Neutrophil (primary cell): ENCODE measurements around the gene KRTAP10-2.
A peak's percentile ranks its signal among the peaks of the same experiment; 100 is the strongest.
"Not testable (repeated sequence)": the region's sequence is repeated elsewhere in the genome, so short reads cannot be mapped to it uniquely, and the experiment has no call there.

Experiments
- H3K27ac ChIP-seq: fragments of 200-600 bp; sonication (generic); 2 replicates; pipeline ENCODE4 v1.5.1; 2016; ENCODE audit warnings: mild to moderate bottlenecking, moderate library complexity
- H3K27me3 ChIP-seq: fragments of 200-600 bp; sonication (generic); 2 replicates; pipeline ENCODE4 v1.6.0; 2016; ENCODE audit warnings: mild to moderate bottlenecking
- H3K36me3 ChIP-seq: fragments of 200-600 bp; sonication (generic); 2 replicates; pipeline ENCODE4 v1.5.1; 2017
- H3K4me1 ChIP-seq, 2 experiments: fragments of 200-600 bp in 1 of 2; sonication (generic) in 1 of 2; 1 replicate in 1 of 2; 2 replicates in 1 of 2; pipeline versions ENCODE4 v1.5.1 to v1.6.1; 2013 to 2016; ENCODE audit warnings: low read depth in 1 of 2, low read length in 1 of 2, mild to moderate bottlenecking in 1 of 2, moderate library complexity in 1 of 2; ENCODE audit not compliant: control insufficient read depth in 1 of 2, insufficient read depth in 1 of 2
- H3K4me3 ChIP-seq, 2 experiments: fragments of 200-600 bp in 1 of 2; sonication (generic) in 1 of 2; 1 replicate in 1 of 2; 2 replicates in 1 of 2; pipeline ENCODE4 v1.5.1; 2013 to 2016; ENCODE audit warnings: low read depth in 1 of 2, low read length in 1 of 2, mild to moderate bottlenecking in 1 of 2, moderate library complexity in 1 of 2
- H3K9me3 ChIP-seq: fragments of 200-600 bp; sonication (generic); 2 replicates; pipeline ENCODE4 v1.5.1; 2016
- CTCF ChIP-seq: fragments of 200-600 bp; sonication (generic); IDR thresholded peaks from 2 replicates; pipeline ENCODE4 v1.5.1; 2016; ENCODE audit warnings: antibody characterized with exemption

The KRTAP10-2 gene

DNA sequence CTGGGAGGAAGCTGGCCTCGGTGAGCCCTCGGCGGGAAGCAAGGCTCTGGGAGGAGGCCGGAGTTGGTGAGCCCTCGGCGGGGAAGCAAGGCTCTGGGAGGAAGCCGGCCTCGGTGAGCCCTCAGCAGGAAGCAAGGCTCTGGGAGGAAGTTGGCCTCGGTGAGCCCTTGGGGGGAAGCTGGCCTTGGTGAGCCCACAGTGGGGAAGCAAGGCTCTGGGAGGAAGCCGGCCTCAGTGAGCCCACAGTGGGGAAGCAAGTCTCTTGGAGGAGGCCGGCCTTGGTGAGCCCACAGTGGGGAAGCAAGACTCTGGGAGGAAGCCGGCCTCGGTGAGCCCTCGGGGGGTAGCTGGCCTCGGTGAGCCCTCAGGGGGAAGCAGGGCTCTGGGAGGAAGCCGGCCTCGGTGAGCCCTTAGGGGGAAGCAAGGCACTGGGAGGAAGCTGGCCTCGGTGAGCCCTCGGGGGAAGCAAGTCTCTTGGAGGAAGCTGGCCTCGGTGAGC is 47.4 kb downstream of the KRTAP10-2 start:
- Histone ChIP-seq H3K4me3 (no peak overlapping the region), H3K27me3 (peaks cover 27% of the 10 kb centered on the region), H3K9me3 (no peaks in the 10 kb centered on the region), H3K36me3 (no peaks in the 10 kb centered on the region), H3K4me1 (peaks cover 3 to 15% of the 10 kb centered on the region in 2 experiments), H3K27ac (peak overlapping the region; percentile 68)
- no peak for TF ChIP-seq CTCF

DNA sequence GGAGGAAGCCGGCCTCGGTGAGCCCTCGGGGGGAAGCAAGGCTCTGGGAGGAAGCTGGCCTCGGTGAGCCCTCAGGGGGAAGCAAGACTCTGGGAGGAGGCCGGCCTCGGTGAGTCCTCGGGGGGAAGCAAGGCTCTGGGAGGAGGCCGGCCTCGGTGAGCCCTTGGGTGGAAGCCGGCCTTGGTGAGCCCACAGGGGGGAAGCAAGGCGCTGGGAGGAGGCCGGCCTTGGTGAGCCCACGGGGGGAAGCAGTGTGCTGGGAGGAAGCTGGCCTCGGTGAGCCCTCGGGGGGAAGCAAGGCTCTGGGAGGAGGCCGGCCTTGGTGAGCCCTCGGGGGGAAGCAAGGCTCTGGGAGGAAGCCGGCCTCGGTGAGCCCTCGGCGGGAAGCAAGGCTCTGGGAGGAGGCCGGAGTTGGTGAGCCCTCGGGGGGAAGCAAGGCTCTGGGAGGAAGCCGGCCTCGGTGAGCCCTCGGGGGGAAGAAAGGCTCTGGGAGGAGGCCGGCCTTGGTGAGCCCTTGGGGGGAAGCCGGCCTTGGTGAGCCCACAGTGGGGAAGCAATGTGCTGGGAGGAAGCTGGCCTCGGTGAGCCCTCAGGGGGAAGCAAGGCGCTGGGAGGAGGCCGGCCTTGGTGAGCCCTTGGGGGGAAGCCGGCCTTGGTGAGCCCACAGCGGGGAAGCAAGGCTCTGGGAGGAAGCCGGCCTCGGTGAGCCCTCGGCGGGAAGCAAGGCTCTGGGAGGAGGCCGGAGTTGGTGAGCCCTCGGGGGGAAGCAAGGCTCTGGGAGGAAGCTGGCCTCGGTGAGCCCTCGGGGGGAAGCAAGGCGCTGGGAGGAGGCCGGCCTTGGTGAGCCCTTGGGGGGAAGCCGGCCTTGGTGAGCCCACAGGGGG is 48.1 kb downstream of the KRTAP10-2 start:
- Histone ChIP-seq H3K27me3 (peaks cover 21% of the 10 kb centered on the region), H3K4me1 (peaks cover 3 to 15% of the 10 kb centered on the region in 2 experiments), H3K27ac (peak overlapping the region; percentile 68)
- not testable (repeated sequence) for H3K36me3 ChIP-seq, H3K9me3 ChIP-seq, H3K4me3 ChIP-seq

DNA sequence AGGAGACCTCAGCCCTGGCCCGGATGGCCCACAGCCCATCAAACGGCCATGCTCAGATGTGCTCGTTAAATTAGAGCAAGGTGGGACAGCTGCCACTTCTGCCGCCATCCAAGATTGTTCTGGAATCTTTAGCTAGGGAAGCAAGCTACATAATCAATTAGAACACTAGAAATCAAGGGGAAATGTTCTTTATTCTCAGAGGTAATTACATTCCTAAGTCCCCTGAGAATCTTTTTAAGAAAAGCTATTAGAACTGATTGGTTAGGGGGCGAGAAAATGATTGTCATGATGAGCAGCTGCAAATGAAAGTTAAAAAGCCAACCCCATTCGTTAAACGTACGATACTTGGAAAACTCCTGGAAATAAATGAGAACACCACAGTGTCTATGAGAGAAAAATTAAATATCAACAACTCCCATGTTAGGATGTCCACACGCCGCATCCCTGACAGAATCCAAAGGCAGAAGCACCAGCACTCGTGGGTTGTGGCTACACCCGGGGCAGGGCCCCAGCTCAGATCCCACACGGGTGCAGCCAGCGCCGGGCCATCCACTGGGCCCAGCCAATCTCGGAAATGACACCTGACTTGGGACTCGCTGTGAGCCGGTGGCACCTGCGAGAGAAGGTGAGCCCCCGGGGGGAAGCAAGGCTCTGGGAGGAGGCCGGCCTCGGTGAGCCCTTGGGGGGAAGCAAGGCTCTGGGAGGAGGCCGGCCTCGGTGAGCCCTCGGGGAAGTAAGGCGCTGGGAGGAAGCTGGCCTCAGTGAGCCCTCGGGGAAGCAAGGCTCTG is 48.9 kb downstream of the KRTAP10-2 start:
- no peak for TF ChIP-seq CTCF
- Histone ChIP-seq H3K36me3 (no peaks in the 10 kb centered on the region), H3K27me3 (peaks cover 24% of the 10 kb centered on the region), H3K9me3 (no peaks in the 10 kb centered on the region), H3K4me1 (peaks cover 3 to 15% of the 10 kb centered on the region in 2 experiments), H3K27ac (no peak overlapping the region), H3K4me3 (no peak overlapping the region)
